Mesothelial cell of epicardium (in vitro differentiated cells): ENCODE data around the gene NPW. TPM values are rescaled to one million over a fixed set of nuclear protein-coding genes. Genes with fewer than 3 reads are reported as not detected.

Source experiments
- DNase-seq, 2 experiments: peaks; one replicate each; pipeline ENCODE4 v3.0.0; 2021; ENCODE audit warnings: low spot score in 2 of 2; ENCODE audit not compliant: unreplicated experiment in 2 of 2
- H3K27ac Mint-ChIP-seq: 2 replicates; pipeline ENCODE4 v1.8.0; 2021; ENCODE audit warnings: mixed read lengths
- H3K27me3 Mint-ChIP-seq: 2 replicates; pipeline ENCODE4 v1.8.0; 2021; ENCODE audit warnings: low read depth, mixed read lengths
- H3K36me3 Mint-ChIP-seq: 2 replicates; pipeline ENCODE4 v1.8.0; 2021; ENCODE audit warnings: mixed read lengths
- H3K4me1 Mint-ChIP-seq: 2 replicates; pipeline ENCODE4 v1.8.0; 2021; ENCODE audit warnings: mixed read lengths
- H3K4me3 Mint-ChIP-seq: 2 replicates; pipeline ENCODE4 v1.8.0; 2021; ENCODE audit warnings: mild to moderate bottlenecking, moderate library complexity, mixed read lengths
- H3K9me3 Mint-ChIP-seq: 2 replicates; pipeline ENCODE4 v1.8.0; 2021; ENCODE audit warnings: mixed read lengths
- total RNA-seq: library from RNA; stranded (reverse); gene quantifications from 3 replicates; pipeline ENCODE4 v1.2.1, GENCODE V29; 2021
- TF ChIP-seq, protein P1 (sequence below): fragments of 200-600 bp; sonication (generic); IDR thresholded peaks from one replicate; pipeline ENCODE4 v1.5.0; 2021; ENCODE audit warnings: antibody characterized with exemption; ENCODE audit not compliant: unreplicated experiment

Gene NPW
- total RNA-seq, 1 donor from 2014 or later = 14.0 TPM

GRCh38 chr16:1998360-1998835 lies 21.2 kb upstream of the NPW start:
- Mint-ChIP-seq H3K9me3 (no peaks in the 10 kb centered on the region), H3K36me3 (peaks cover 20% of the 10 kb centered on the region), H3K4me1 (no peaks in the 10 kb centered on the region), H3K4me3 (no peak overlapping the region), H3K27ac (no peak overlapping the region), H3K27me3 (peaks cover 2% of the 10 kb centered on the region)
- TF ChIP-seq, protein P1, sequence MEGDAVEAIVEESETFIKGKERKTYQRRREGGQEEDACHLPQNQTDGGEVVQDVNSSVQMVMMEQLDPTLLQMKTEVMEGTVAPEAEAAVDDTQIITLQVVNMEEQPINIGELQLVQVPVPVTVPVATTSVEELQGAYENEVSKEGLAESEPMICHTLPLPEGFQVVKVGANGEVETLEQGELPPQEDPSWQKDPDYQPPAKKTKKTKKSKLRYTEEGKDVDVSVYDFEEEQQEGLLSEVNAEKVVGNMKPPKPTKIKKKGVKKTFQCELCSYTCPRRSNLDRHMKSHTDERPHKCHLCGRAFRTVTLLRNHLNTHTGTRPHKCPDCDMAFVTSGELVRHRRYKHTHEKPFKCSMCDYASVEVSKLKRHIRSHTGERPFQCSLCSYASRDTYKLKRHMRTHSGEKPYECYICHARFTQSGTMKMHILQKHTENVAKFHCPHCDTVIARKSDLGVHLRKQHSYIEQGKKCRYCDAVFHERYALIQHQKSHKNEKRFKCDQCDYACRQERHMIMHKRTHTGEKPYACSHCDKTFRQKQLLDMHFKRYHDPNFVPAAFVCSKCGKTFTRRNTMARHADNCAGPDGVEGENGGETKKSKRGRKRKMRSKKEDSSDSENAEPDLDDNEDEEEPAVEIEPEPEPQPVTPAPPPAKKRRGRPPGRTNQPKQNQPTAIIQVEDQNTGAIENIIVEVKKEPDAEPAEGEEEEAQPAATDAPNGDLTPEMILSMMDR = no peak
- no peak for DNase-seq

DNA sequence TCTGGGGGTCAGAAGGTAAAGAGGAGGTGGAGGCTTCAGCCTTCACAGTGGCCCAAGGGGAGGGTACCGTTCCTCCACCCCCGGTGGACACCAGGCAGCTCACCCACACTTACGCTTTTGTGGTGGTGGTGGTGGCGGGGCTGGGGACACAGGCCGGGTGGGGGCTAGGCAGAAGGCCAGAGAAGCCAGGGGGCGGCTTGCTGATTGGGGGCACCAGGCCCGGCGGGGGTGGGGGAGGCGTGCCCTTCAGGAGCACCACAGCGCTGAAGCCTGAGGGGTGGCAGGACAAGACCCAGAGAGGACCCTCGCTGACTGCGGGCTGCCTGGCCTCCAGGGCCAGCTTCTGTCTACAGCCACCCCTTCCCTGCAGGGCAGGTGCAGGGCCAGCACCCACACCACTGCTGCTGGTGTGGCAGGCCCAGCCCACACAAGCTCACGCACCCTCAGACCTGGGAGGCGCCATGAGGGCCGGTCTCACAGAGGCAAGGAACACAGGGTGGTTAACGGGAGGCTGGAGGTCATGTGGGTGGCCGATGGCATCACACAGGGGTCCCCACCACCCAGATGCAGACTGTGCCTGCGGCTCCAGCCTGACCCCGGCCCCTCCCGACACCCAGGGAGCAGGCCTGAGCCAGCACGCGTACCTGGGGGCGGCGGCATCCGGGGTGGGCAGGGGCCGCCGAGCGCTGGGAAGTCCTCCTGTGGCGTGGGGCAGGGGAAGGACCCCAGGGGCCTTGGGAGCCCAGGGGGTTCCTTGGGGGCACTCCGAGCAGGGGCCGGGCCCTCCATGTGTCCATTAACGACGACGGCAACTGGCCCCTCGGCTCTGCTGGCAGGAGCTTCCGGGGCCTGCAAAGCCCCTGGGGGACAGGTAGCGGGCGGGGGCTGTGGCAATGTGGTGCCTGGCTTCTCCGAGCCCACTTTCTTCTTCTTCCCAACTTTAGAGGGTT lies 20.5 kb upstream of the NPW start:
- DNase-seq = no peak
- Mint-ChIP-seq H3K36me3 (peaks cover 20% of the 10 kb centered on the region), H3K27me3 (no peaks in the 10 kb centered on the region), H3K27ac (no peak overlapping the region), H3K4me3 (no peak overlapping the region), H3K4me1 (no peaks in the 10 kb centered on the region), H3K9me3 (no peaks in the 10 kb centered on the region)
- TF ChIP-seq, protein P1 = no peak

DNA sequence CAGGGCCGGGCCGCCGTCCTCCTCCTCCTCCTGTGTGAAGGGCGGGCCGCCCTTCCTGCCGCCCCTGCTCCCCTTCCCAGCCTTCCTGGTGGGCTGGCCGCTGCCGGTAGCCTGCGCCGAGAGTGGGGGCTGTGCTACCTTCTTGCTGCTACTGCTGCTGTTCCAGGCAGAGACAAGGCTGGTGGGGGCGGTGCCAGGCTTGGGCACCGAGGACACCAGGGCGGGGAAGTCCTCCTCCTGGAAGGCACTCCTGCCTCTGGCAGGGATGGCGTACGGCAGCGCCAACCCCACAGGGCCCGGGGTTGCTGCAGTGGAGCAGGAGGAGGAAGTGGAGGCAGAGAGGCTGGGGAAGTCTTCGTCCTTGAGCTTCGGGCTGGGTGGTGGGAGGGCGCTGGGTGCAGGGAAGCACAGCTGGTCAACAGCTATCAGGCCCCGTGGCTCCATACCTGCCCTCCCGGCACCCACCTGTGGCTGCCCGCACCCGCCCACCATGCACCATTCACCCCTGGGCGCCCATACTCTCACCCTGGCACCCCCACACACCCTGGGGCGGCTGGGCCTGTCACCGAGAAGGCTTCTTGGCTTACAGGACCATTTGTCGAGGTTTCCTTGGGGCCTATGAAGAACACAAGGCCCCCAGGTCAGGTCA lies 19.6 kb upstream of the NPW start:
- no peak overlapping the region for H3K4me3 Mint-ChIP-seq
- DNase-seq = no peak
- H3K9me3 Mint-ChIP-seq = no peaks in the 10 kb centered on the region
- peaks cover 20% of the 10 kb centered on the region for H3K36me3 Mint-ChIP-seq
- peaks cover 2% of the 10 kb centered on the region for H3K4me1 Mint-ChIP-seq
- H3K27ac Mint-ChIP-seq = no peak overlapping the region
- TF ChIP-seq, protein P1 = no peak
- no peaks in the 10 kb centered on the region for H3K27me3 Mint-ChIP-seq

DNA sequence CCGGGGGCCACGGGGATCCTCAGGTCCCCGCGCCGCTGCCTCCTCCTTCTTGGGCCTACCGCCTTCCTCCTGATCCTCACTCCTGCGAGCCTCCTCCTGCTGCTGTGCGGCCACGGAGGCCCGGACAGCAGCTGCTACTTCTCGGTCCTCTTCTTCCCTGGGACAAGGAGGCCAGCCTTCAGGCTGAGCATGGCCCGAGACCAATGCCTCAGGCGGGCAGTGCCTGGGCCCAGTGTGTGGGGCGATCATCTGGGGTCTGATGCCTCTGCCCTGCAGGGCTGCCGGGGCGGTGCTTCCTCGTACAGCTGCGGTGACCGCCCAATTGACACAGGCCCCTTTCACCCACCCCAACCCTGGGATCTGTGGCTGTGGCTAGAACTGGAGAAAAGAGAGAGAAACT lies 18.6 kb upstream of the NPW start:
- no peak for DNase-seq
- Mint-ChIP-seq H3K27ac (no peak overlapping the region), H3K9me3 (no peaks in the 10 kb centered on the region), H3K36me3 (peaks cover 13% of the 10 kb centered on the region), H3K4me3 (no peak overlapping the region), H3K27me3 (no peaks in the 10 kb centered on the region), H3K4me1 (peaks cover 4% of the 10 kb centered on the region)
- TF ChIP-seq, protein P1 = no peak

- Mint-ChIP-seq H3K4me1 (peaks cover 8% of the 10 kb centered on the region), H3K27ac (no peak overlapping the region), H3K36me3 (peaks cover 13% of the 10 kb centered on the region), H3K4me3 (no peak overlapping the region), H3K9me3 (no peaks in the 10 kb centered on the region), H3K27me3 (no peaks in the 10 kb centered on the region)
- TF ChIP-seq, protein P1 = no peak
- DNase-seq = peak in 1 of 2 experiments; percentile 19
Observed at GRCh38 chr16:2001456-2002355, 17.9 kb upstream of the NPW start.
